ENCODE measurements around the gene FAF2. TPM values are rescaled to one million over a fixed set of nuclear protein-coding genes. Genes with fewer than 3 reads are reported as not detected.

Gene FAF2
- total RNA-seq, 1 experiment from 2014 or later, result 44.4 TPM

- Histone ChIP-seq H2BK5ac (ENCODE audit: insufficient read length, low read length) (no peak overlapping the region), H2AFZ (ENCODE audit: low read length) (no peak overlapping the region), H4K5ac (ENCODE audit: insufficient read length, low read depth, low read length) (no peak overlapping the region), H3K23ac (ENCODE audit: insufficient read length, low read depth, low read length) (no peak overlapping the region), H2BK120ac (ENCODE audit: low read depth, low read length, poor library complexity, severe bottlenecking) (no peak overlapping the region), H2BK20ac (ENCODE audit: low read depth, low read length, poor library complexity, severe bottlenecking) (no peak overlapping the region), H2BK12ac (ENCODE audit: insufficient read length, low read depth, low read length) (no peak overlapping the region), H4K20me1 (ENCODE audit: control insufficient read depth, insufficient read depth, insufficient read length) (no peaks in the 10 kb centered on the region), H3K79me2 (ENCODE audit: insufficient read depth, low read length) (peaks cover 7% of the 10 kb centered on the region; the same call in 1 of the 2 replicates), H3K23me2 (ENCODE audit: insufficient read length, low read depth, low read length, poor library complexity, severe bottlenecking) (peaks cover 8% of the 10 kb centered on the region), H3K9ac (ENCODE audit: extremely low read depth, insufficient read length, low read length) (no peak overlapping the region), H3K4me2 (ENCODE audit: insufficient read depth, insufficient read length, low read length) (no peak overlapping the region), H3T11ph (ENCODE audit: low read length) (no peak overlapping the region), H3K56ac (ENCODE audit: insufficient read length, low read depth, low read length) (no peak overlapping the region), H3K14ac (ENCODE audit: insufficient read depth, low read length) (no peak overlapping the region), H2AK5ac (ENCODE audit: insufficient read length, low read length) (no peak overlapping the region), H4K91ac (ENCODE audit: insufficient read length, low read depth, low read length) (no peak overlapping the region), H3K18ac (ENCODE audit: insufficient read length, low read depth, low read length) (no peak overlapping the region), H4K8ac (replicated peaks; ENCODE audit: insufficient read length, low read depth, low read length) (no peak overlapping the region), H3K79me1 (ENCODE audit: insufficient read depth, low read depth, low read length, poor library complexity, severe bottlenecking) (peaks cover 6% of the 10 kb centered on the region), H3K9me3 (ENCODE audit: control insufficient read depth, low read depth, low read length) (no peaks in the 10 kb centered on the region), H3K4me1 (ENCODE audit: insufficient read depth, low read length) (peaks cover 6% of the 10 kb centered on the region; the same call in 1 of the 2 replicates), H3K27me3 (ENCODE audit: insufficient read depth, low read length) (no peaks in the 10 kb centered on the region), H3K4ac (ENCODE audit: low read depth, low read length) (no peak overlapping the region), H2BK15ac (ENCODE audit: low read depth, low read length) (no peak overlapping the region), H3K27ac (ENCODE audit: insufficient read length, low read depth, low read length) (no peak overlapping the region)
- no peak overlapping the region for H3K27ac Mint-ChIP-seq
- H3K9me3 Mint-ChIP-seq, result no peaks in the 10 kb centered on the region; a peak in 1 of 5 replicates
- H3K4me1 Mint-ChIP-seq, result peaks cover 23 to 36% of the 10 kb centered on the region in 2 experiments
- TF ChIP-seq CTCF (conservative IDR thresholded peaks at IDR 0.05), result no peak
- no peak for DNase-seq
- H3K27me3 Mint-ChIP-seq (ENCODE audit: low read depth), result peaks cover 1% of the 10 kb centered on the region; the same call in 1 of the 2 replicates
- WGBS (ENCODE audit: extremely low coverage, insufficient read length, low lambda C conversion rate), result no CpG with 5 or more reads among the region's 5 CpGs
- peaks cover 0 to 4% (median 0%) of the 10 kb centered on the region in 3 experiments; a peak in 4 of 7 replicates for H3K36me3 Mint-ChIP-seq (ENCODE audit: insufficient read depth in 1 of 3, low read depth in 3 of 3)
- H3K4me3 Mint-ChIP-seq, result no peak overlapping the region
Measured at GRCh38 chr5:176444742-176445141, 3.4 kb upstream of the FAF2 start.

Measured in H9 (cell line).